ENCODE data around the gene CYP4F11. TPM values are rescaled to one million over a fixed set of nuclear protein-coding genes. Genes with fewer than 3 reads are reported as not detected.
"Not testable (repeated sequence)": the region's sequence is repeated elsewhere in the genome, so short reads cannot be mapped to it uniquely, and the experiment has no call there.

Gene CYP4F11
- total RNA-seq, 6 experiments from 2014 or later = not detected

DNA sequence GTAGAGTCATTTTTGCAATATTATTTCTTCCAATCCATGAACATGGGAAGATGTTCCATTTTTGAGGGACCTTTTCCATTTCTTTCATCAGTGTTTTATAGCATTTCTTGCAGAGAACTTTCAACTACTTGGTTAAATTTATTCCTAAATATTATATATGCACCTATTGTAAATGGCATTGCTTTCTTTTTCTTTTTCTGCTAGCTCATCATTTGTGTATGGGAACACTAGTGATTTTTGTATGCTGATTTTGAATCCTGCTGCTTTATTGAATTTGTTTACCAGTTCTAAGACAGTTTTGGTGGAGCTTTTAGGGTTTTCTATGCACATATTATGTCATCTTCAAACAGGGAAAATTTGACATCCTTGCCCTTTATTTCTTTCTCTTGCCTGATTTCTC is 29.3 kb downstream of the CYP4F11 start:
- no peaks in the 10 kb centered on the region; the same call in 1 of the 2 replicates for H3K27me3 Mint-ChIP-seq (ENCODE audit: insufficient read depth)
- H3K4me1 Mint-ChIP-seq (ENCODE audit: low read depth) = no peaks in the 10 kb centered on the region
- DNase-seq = no peak
- no peak overlapping the region for H3K27ac Mint-ChIP-seq
- no peaks in the 10 kb centered on the region for H3K36me3 Mint-ChIP-seq (ENCODE audit: low read depth)
- H3K9me3 Mint-ChIP-seq = peaks cover 16% of the 10 kb centered on the region; the same call in 1 of the 2 replicates
- no peak overlapping the region for H3K4me3 Mint-ChIP-seq
- TF ChIP-seq CTCF (IDR thresholded peaks at IDR 0.05) = no peak

GRCh38 chr19:15902898-15903297 is 31.4 kb downstream of the CYP4F11 start:
- H3K9me3 Mint-ChIP-seq = peaks cover 16% of the 10 kb centered on the region; the same call in 1 of the 2 replicates
- not testable (repeated sequence) for H3K36me3 Mint-ChIP-seq (ENCODE audit: low read depth); DNase-seq; H3K4me1 Mint-ChIP-seq (ENCODE audit: low read depth); H3K27ac Mint-ChIP-seq; H3K4me3 Mint-ChIP-seq; H3K27me3 Mint-ChIP-seq (ENCODE audit: insufficient read depth)

DNA sequence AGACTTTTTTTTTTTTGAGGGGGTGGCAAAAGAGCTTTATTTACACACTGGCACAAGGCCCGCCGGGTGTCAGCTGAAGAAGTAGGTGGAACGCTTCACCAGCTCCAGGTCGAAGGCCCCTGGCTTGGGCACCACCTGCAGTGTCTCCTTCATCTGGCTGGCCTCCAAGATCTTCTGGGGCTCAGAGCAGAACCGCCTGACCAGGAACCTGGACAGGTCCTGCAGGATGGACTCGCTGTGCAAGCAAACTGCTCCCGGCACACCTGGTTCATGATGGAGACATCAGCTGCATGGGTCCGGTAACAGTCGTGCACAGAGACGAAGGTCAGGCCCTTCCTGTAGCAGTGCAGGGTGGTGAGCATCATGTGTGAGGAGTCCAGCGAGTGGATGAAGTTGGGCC is 32.1 kb downstream of the CYP4F11 start:
- no peak overlapping the region for H3K4me3 Mint-ChIP-seq
- TF ChIP-seq CTCF (IDR thresholded peaks at IDR 0.05) = no peak
- H3K36me3 Mint-ChIP-seq (ENCODE audit: low read depth) = no peaks in the 10 kb centered on the region
- no peak for DNase-seq
- no peaks in the 10 kb centered on the region; the same call in 1 of the 2 replicates for H3K27me3 Mint-ChIP-seq (ENCODE audit: insufficient read depth)
- peaks cover 14% of the 10 kb centered on the region; the same call in 1 of the 2 replicates for H3K9me3 Mint-ChIP-seq
- no peaks in the 10 kb centered on the region for H3K4me1 Mint-ChIP-seq (ENCODE audit: low read depth)
- no peak overlapping the region for H3K27ac Mint-ChIP-seq

- no peaks in the 10 kb centered on the region for H3K36me3 Mint-ChIP-seq (ENCODE audit: low read depth)
- TF ChIP-seq CTCF (IDR thresholded peaks at IDR 0.05) = no peak
- H3K27ac Mint-ChIP-seq = no peak overlapping the region
- H3K9me3 Mint-ChIP-seq = peaks cover 24% of the 10 kb centered on the region
- no peak for DNase-seq
- no peaks in the 10 kb centered on the region for H3K4me1 Mint-ChIP-seq (ENCODE audit: low read depth)
- no peak overlapping the region for H3K4me3 Mint-ChIP-seq
- peaks cover 1% of the 10 kb centered on the region for H3K27me3 Mint-ChIP-seq (ENCODE audit: insufficient read depth)
Observed at GRCh38 chr19:15900504-15900903, 33.8 kb downstream of the CYP4F11 start.

- not testable (repeated sequence) for H3K36me3 Mint-ChIP-seq (ENCODE audit: low read depth); H3K4me1 Mint-ChIP-seq (ENCODE audit: low read depth); H3K27me3 Mint-ChIP-seq (ENCODE audit: insufficient read depth); DNase-seq; H3K4me3 Mint-ChIP-seq; H3K27ac Mint-ChIP-seq
- peaks cover 25% of the 10 kb centered on the region for H3K9me3 Mint-ChIP-seq
Observed at GRCh38 chr19:15900032-15900431, 34.3 kb downstream of the CYP4F11 start.

GRCh38 chr19:15899561-15899960 is 34.8 kb downstream of the CYP4F11 start:
- not testable (repeated sequence) for H3K4me3 Mint-ChIP-seq; H3K27me3 Mint-ChIP-seq (ENCODE audit: insufficient read depth); DNase-seq; H3K36me3 Mint-ChIP-seq (ENCODE audit: low read depth); H3K4me1 Mint-ChIP-seq (ENCODE audit: low read depth); H3K27ac Mint-ChIP-seq
- peaks cover 22% of the 10 kb centered on the region for H3K9me3 Mint-ChIP-seq

- H3K4me1 Mint-ChIP-seq (ENCODE audit: low read depth) = no peaks in the 10 kb centered on the region
- no peak within 1 kb of the TSS for H3K4me3 Mint-ChIP-seq
- H3K27ac Mint-ChIP-seq = no peak within 1 kb of the TSS
- TF ChIP-seq CTCF (IDR thresholded peaks at IDR 0.05) = no peak
- peaks cover 28% of the 10 kb centered on the region for H3K9me3 Mint-ChIP-seq
- H3K27me3 Mint-ChIP-seq (ENCODE audit: insufficient read depth) = peaks cover 2% of the 10 kb centered on the region
- no peaks in the 10 kb centered on the region for H3K36me3 Mint-ChIP-seq (ENCODE audit: low read depth)
- no peak for DNase-seq
Observed at GRCh38 chr19:15897738-15898276, 36.5 kb downstream of the CYP4F11 start, which contains the start of gene CYP4F2. Gene CYP4F2 (minus strand): TSS chr19:15898074. CDS start chr19:15897611, 463 bp downstream.

Data from HFFc6 (cell line).